DMS79 (cell line): ENCODE results near the gene TRAF6.
A peak's percentile ranks its signal among the peaks of the same experiment; 100 is the strongest.

Experiments used
- DNase-seq: peaks from one replicate; lab custom pipeline; 2025; lab: John Stamatoyannopoulos, UW

The TRAF6 gene

GRCh38 chr11:36458129-36458915 is 51.8 kb downstream of the TRAF6 start:
- peak; percentile 22 for DNase-seq

GRCh38 chr11:36456156-36456555 is 53.9 kb downstream of the TRAF6 start:
- no peak for DNase-seq

GRCh38 chr11:36455658-36456111 is 54.4 kb downstream of the TRAF6 start:
- peak; percentile 10 for DNase-seq

GRCh38 chr11:36454941-36455631 is 55.0 kb downstream of the TRAF6 start:
- peak; percentile 72 for DNase-seq

- no peak for DNase-seq
Observed at GRCh38 chr11:36454551-36454940, 55.5 kb downstream of the TRAF6 start.

GRCh38 chr11:36453678-36454077 is 56.4 kb downstream of the TRAF6 start:
- DNase-seq: no peak

- no peak for DNase-seq
Observed at GRCh38 chr11:36452961-36453360, 57.1 kb downstream of the TRAF6 start.

- no peak for DNase-seq
Observed at GRCh38 chr11:36452236-36452940, 57.7 kb downstream of the TRAF6 start.

GRCh38 chr11:36451681-36452080 is 58.4 kb downstream of the TRAF6 start:
- DNase-seq: no peak

- DNase-seq: no peak
Observed at GRCh38 chr11:36451045-36451444, 59.0 kb downstream of the TRAF6 start.

GRCh38 chr11:36450110-36450572 is 59.9 kb downstream of the TRAF6 start:
- DNase-seq: peak; percentile 75

- DNase-seq: no peak
Observed at GRCh38 chr11:36449561-36450096, 60.4 kb downstream of the TRAF6 start.

- DNase-seq: no peak
Observed at GRCh38 chr11:36447947-36448346, 62.1 kb downstream of the TRAF6 start.

GRCh38 chr11:36447514-36447913 is 62.6 kb downstream of the TRAF6 start:
- no peak for DNase-seq

GRCh38 chr11:36446135-36446534 is 63.9 kb downstream of the TRAF6 start:
- no peak for DNase-seq

- no peak for DNase-seq
Observed at GRCh38 chr11:36443661-36444060, 66.4 kb downstream of the TRAF6 start.

GRCh38 chr11:36441610-36442208 is 68.4 kb downstream of the TRAF6 start:
- no peak for DNase-seq

- no peak for DNase-seq
Observed at GRCh38 chr11:36438126-36438525, 71.9 kb downstream of the TRAF6 start.

GRCh38 chr11:36437413-36437812 is 72.7 kb downstream of the TRAF6 start:
- DNase-seq: peak; percentile 81
